K562 (cell line): ENCODE measurements around the gene RBP7. TPM values are rescaled to one million over a fixed set of nuclear protein-coding genes. Genes with fewer than 3 reads are reported as not detected.

Experiments
- ARID1B ChIP-seq: fragments of 450-650 bp; IDR thresholded peaks from 2 replicates; pipeline ENCODE4 v1.6.1; 2016; ENCODE audit warnings: antibody characterized with exemption, mild to moderate bottlenecking, inconsistent platforms
- ARID2 ChIP-seq: fragments of 450-650 bp; IDR thresholded peaks from 2 replicates; pipeline ENCODE4 v1.6.1; 2017; ENCODE audit warnings: antibody characterized with exemption, mild to moderate bottlenecking
- ASH1L ChIP-seq: fragments of 450-650 bp; IDR thresholded peaks from 2 replicates; pipeline ENCODE4 v1.6.1; 2018; ENCODE audit warnings: borderline replicate concordance, mild to moderate bottlenecking, low read depth; ENCODE audit not compliant: partially characterized antibody
- HDAC6 ChIP-seq: IDR thresholded peaks from 2 replicates; pipeline ENCODE4 v1.6.1; 2012; ENCODE audit warnings: low read depth, mild to moderate bottlenecking, control low read depth, inconsistent platforms, low read length, moderate library complexity
- IRF2 ChIP-seq: sonication (generic); formaldehyde crosslinking; IDR thresholded peaks from 2 replicates; pipeline ENCODE4 v1.8.1; 2022; ENCODE audit warnings: mild to moderate bottlenecking, missing genetic modification reagents
- MNT ChIP-seq, 2 experiments: fragments of 450-650 bp; conservative IDR thresholded peaks; 2 replicates each; pipeline ENCODE4 v1.6.1; 2017; ENCODE audit warnings: mild to moderate bottlenecking in 2 of 2, moderate library complexity in 2 of 2
- NR0B1 ChIP-seq: fragments of 450-650 bp; IDR thresholded peaks from one replicate; pipeline ENCODE4 v1.6.1; 2018; ENCODE audit warnings: mild to moderate bottlenecking, moderate library complexity; ENCODE audit not compliant: partially characterized antibody
- SIN3B ChIP-seq: fragments of 450-650 bp; IDR thresholded peaks from 2 replicates; pipeline ENCODE4 v1.6.1; 2017; ENCODE audit warnings: low read depth, mild to moderate bottlenecking, moderate library complexity
- ZNF134 ChIP-seq: fragments of 250-450 bp; sonication (Bioruptor Pico); conservative IDR thresholded peaks from 2 replicates; pipeline ENCODE4 v1.4.0; 2020
- polyA plus RNA-seq, 8 experiments: library from polyadenylated mRNA; depleted of rRNA in 4 of 8; stranded (reverse) in 5 of 8; unstranded in 3 of 8; fragments of >200 nt; fragmentation: Nextera tagmentation in 2 of 8; fragmentation: Illumina TruSeq in 1 of 8; extraction: Ambion mirVana in 2 of 8; extraction: Trizol in 1 of 8; gene quantifications; 2 replicates each; pipeline versions ENCODE4 v1.2.1 to v1.2.3, GENCODE V29; 2011 to 2014; ENCODE audit warnings: inconsistent platforms in 1 of 8, missing spikeins in 1 of 8
- total RNA-seq, 7 experiments: library from RNA; depleted of rRNA in 6 of 7; stranded (reverse); fragments of >200 nt in 6 of 7; fragmentation: Illumina TruSeq in 2 of 7; extraction: Trizol in 2 of 7; gene quantifications; 2 replicates each; pipeline versions ENCODE4 v1.2.1 to v1.2.3, GENCODE V29; 2011 to 2021; ENCODE audit warnings: low replicate concordance in 1 of 7
- TF ChIP-seq, protein P1 (sequence below), 2 experiments: fragments of 450-650 bp; IDR thresholded peaks; 2 replicates each; pipeline ENCODE4 v1.6.1; 2016; ENCODE audit warnings: mild to moderate bottlenecking in 2 of 2, borderline replicate concordance in 1 of 2, low read depth in 1 of 2, moderate library complexity in 1 of 2
- TF ChIP-seq, protein P2 (sequence below): fragments of 250-450 bp; sonication (Bioruptor Pico); IDR thresholded peaks from 2 replicates; pipeline ENCODE4 v1.5.0; 2020; ENCODE audit warnings: mild to moderate bottlenecking, borderline replicate concordance
- TF ChIP-seq, protein P3 (sequence below): fragments of 250-450 bp; sonication (Bioruptor Pico); IDR thresholded peaks from 2 replicates; pipeline ENCODE4 v1.5.0; 2021

Gene RBP7
- total and polyA plus RNA-seq, 9 of the 15 experiments (the other 6 are each of a cell fraction or from before 2014, with no cell fraction given): not detected

DNA sequence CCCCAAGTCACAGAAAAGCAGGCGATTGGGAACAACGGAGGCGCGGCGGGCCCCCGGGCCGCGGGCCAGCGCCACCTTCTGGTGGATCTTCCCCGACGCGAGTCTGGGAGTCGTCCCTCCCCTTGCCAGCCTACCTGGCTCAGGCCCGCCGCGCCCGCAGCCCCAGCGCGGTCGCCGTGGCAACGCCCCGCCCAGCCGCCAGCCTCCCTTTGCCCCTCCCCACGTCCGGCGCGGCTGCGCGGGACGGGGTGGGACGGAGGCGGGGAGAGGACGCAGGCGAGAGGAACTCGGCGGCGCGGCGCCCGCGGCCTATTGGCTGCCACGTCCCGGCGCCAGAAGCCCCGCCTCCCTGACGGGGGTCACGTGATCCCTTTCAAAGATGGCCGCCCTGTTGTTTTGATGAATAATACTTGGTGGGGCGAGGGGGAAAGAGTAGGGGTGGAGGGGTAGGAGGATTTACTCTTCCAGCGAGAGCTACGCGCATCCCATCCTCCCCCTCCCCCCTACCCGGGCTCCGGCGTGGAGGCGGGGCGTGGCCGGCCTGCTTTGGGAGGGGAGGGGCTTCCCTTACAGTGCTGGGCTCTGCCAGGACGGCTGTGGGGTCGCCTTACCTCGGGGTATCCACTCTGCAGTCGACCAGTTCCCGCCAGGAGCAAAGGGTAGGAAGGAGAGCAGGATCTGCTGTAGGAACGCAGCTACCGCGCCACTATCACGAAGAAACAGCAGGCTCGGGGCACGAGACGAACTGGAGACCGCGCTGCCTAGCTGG is 35.7 kb downstream of the RBP7 start, which contains the start of gene UBE4B (continued):
- TF ChIP-seq MNT (conservative IDR thresholded peaks at IDR 0.05) (peak; percentile 87 to 91), HDAC6 (no peak), ARID2 (no peak), ARID1B (peak; percentile 50), SIN3B (peak; percentile 92), ASH1L (no peak), NR0B1 (no peak), ZNF134 (no peak), IRF2 (CRISPR knock-in tag) (no peak)
- TF ChIP-seq, protein P1, sequence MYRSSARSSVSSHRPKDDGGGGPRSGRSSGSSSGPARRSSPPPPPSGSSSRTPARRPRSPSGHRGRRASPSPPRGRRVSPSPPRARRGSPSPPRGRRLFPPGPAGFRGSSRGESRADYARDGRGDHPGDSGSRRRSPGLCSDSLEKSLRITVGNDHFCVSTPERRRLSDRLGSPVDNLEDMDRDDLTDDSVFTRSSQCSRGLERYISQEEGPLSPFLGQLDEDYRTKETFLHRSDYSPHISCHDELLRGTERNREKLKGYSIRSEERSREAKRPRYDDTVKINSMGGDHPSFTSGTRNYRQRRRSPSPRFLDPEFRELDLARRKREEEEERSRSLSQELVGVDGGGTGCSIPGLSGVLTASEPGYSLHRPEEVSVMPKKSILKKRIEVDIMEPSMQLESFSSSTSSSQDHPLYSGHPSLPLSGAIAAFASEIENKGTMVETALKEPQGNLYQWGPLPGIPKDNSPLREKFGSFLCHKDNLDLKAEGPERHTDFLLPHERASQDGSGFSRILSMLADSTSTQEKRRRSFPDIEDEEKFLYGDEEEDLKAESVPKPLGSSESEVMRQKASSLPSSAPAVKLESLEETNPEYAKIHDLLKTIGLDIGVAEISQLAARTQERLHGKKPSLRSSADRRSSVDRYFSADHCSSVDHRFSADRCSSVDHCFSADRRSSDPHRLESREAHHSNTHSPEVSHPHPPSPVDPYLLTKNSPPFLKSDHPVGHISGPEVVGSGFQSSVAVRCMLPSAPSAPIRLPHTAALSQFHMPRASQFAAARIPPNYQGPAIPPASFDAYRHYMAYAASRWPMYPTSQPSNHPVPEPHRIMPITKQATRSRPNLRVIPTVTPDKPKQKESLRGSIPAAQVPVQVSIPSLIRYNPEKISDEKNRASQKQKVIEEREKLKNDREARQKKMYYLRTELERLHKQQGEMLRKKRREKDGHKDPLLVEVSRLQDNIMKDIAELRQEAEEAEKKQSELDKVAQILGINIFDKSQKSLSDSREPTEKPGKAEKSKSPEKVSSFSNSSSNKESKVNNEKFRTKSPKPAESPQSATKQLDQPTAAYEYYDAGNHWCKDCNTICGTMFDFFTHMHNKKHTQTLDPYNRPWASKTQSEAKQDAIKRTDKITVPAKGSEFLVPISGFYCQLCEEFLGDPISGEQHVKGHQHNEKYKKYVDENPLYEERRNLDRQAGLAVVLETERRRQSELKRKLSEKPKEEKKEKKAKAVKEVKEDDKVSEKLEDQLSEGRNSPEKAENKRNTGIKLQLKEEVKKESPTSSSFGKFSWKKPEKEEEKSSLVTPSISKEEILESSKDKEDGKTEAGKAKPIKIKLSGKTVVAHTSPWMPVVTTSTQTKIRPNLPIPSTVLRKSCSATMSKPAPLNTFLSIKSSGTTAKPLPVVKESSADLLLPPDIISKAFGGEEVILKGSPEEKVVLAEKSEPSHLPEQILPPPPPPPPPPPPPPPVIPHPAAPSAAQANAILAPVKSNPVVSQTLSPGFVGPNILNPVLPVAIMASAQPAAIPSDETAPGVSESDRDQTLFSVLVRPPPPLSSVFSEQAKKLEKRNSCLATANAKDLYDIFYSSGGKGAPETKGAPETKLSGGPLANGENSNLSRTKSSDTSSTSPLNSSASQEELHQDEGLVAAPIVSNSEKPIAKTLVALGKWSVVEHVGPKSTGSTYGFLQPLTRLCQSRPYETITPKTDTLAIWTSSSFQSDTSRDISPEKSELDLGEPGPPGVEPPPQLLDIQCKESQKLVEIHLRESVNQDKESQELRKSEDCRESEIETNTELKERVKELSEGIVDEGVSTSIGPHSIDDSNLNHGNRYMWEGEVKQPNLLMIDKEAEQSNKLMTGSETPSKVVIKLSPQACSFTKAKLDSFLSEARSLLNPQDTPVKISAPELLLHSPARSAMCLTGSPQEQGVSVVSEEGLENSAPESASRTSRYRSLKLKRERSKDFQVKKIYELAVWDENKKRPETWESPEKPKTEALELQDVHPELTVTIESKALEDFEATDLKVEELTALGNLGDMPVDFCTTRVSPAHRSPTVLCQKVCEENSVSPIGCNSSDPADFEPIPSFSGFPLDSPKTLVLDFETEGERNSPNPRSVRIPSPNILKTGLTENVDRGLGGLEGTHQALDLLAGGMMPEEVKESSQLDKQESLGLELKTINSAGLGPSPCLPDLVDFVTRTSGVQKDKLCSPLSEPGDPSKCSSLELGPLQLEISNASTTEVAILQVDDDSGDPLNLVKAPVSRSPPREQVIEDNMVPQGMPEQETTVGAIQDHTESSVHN (IDR thresholded peaks at IDR 0.05; ENCODE audit: borderline replicate concordance in 1 of 2, low read depth in 1 of 2): no peak
- TF ChIP-seq, protein P2, sequence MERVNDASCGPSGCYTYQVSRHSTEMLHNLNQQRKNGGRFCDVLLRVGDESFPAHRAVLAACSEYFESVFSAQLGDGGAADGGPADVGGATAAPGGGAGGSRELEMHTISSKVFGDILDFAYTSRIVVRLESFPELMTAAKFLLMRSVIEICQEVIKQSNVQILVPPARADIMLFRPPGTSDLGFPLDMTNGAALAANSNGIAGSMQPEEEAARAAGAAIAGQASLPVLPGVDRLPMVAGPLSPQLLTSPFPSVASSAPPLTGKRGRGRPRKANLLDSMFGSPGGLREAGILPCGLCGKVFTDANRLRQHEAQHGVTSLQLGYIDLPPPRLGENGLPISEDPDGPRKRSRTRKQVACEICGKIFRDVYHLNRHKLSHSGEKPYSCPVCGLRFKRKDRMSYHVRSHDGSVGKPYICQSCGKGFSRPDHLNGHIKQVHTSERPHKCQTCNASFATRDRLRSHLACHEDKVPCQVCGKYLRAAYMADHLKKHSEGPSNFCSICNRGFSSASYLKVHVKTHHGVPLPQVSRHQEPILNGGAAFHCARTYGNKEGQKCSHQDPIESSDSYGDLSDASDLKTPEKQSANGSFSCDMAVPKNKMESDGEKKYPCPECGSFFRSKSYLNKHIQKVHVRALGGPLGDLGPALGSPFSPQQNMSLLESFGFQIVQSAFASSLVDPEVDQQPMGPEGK: no peak
- TF ChIP-seq, protein P3, sequence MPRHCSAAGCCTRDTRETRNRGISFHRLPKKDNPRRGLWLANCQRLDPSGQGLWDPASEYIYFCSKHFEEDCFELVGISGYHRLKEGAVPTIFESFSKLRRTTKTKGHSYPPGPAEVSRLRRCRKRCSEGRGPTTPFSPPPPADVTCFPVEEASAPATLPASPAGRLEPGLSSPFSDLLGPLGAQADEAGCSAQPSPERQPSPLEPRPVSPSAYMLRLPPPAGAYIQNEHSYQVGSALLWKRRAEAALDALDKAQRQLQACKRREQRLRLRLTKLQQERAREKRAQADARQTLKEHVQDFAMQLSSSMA (CRISPR knock-in tag): peak; percentile 23; the same call in 1 of the 2 replicates
